Measurements from ENCODE around the gene AOC2. TPM values are rescaled to one million over a fixed set of nuclear protein-coding genes. Genes with fewer than 3 reads are reported as not detected.

The AOC2 gene
- total and polyA plus RNA-seq, 2 of the 13 experiments (the other 11 are each of a cell fraction or from before 2014, with no cell fraction given) = 1.2 to 3.3 TPM

DNA sequence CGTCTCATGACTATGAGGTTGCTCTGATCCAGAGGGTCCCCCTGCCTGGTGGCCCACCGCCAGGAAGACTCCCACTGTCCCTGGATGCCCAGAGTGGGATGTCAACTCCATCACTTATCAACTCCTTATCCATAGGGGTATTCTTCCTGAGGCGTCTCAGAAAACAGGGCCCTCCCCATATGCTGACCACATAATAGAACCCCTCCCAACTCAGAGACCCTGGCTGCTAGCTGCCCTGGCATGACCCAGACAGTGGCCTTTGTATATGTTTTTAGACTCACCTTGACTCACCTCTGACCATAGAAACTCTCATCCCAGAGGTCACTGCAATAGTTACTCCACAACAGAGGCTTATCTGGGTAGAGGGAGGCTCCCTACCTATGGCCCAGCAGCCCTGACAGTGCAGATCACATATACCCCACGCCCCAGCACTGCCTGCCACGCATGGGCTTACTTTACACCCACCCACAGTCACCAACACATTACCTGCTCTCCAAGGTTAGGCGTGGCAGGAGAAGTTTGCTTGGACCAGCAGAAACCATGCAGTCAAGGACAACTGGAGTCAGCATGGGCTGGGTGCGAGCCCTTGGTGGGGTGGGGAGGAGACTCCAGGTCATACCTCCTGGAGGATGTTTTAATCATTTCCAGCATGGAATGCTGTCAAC is 53.9 kb downstream of the AOC2 start (continued):
- TF ChIP-seq ZNF143 (CRISPR knock-in tag; IDR thresholded peaks at IDR 0.05) (peak; percentile 31; the same call in 1 of the 2 replicates), ZNF431 (CRISPR knock-in tag; IDR thresholded peaks at IDR 0.05; ENCODE audit: borderline replicate concordance, low read depth) (0 out of 2 replicates have a peak, but pooled peaks have one; percentile 38), HOXA3 (CRISPR knock-in tag; IDR thresholded peaks at IDR 0.05) (0 out of 2 replicates have a peak, but pooled peaks have one; percentile 39), SPEN (CRISPR knock-in tag; IDR thresholded peaks at IDR 0.05; ENCODE audit: low read depth) (peak; percentile 63; the same call in 1 of the 2 replicates), RXRB (CRISPR knock-in tag; IDR thresholded peaks at IDR 0.05; ENCODE audit: borderline replicate concordance) (peak; percentile 96), FOXC1 (CRISPR knock-in tag; IDR thresholded peaks at IDR 0.05; ENCODE audit: borderline replicate concordance) (peak; percentile 24; the same call in 1 of the 2 replicates), ZFP90 (CRISPR knock-in tag; IDR thresholded peaks at IDR 0.05; ENCODE audit: borderline replicate concordance) (0 out of 2 replicates have a peak, but pooled peaks have one; percentile 47), FOXP1 (IDR thresholded peaks at IDR 0.05) (no peak), FOXP1 (CRISPR knock-in tag; IDR thresholded peaks at IDR 0.05) (0 out of 2 replicates have a peak, but pooled peaks have one; percentile 32), NFE2L2 (IDR thresholded peaks at IDR 0.05; ENCODE audit: low read length) (no peak), BCL6 (CRISPR knock-in tag; IDR thresholded peaks at IDR 0.05) (peak; percentile 57), MXI1 (IDR thresholded peaks at IDR 0.05; ENCODE audit: borderline replicate concordance, low read depth, low read length) (no peak), HNF4G (IDR thresholded peaks at IDR 0.05; ENCODE audit: borderline replicate concordance, low read depth, low read length) (no peak), HNF4G (CRISPR knock-in tag; IDR thresholded peaks at IDR 0.05; ENCODE audit: borderline replicate concordance, low read depth) (peak; percentile 70; the same call in 1 of the 2 replicates), ZNF788 (CRISPR knock-in tag; IDR thresholded peaks at IDR 0.05; ENCODE audit: borderline replicate concordance) (no peak), NR2F6 (IDR thresholded peaks at IDR 0.05) (peak; percentile 71), NR2F6 (CRISPR knock-in tag; IDR thresholded peaks at IDR 0.05) (peak; percentile 54; the same call in 1 of the 2 replicates), THAP9 (CRISPR knock-in tag; IDR thresholded peaks at IDR 0.05; ENCODE audit: borderline replicate concordance) (peak; percentile 54), PPARG (CRISPR knock-in tag; conservative IDR thresholded peaks at IDR 0.05) (0 out of 2 replicates have a peak, but pooled peaks have one; percentile 45), MYNN (CRISPR knock-in tag; IDR thresholded peaks at IDR 0.05; ENCODE audit: low read depth) (no peak), SRY (CRISPR knock-in tag; IDR thresholded peaks at IDR 0.05) (no peak)
- TF ChIP-seq, protein P1, sequence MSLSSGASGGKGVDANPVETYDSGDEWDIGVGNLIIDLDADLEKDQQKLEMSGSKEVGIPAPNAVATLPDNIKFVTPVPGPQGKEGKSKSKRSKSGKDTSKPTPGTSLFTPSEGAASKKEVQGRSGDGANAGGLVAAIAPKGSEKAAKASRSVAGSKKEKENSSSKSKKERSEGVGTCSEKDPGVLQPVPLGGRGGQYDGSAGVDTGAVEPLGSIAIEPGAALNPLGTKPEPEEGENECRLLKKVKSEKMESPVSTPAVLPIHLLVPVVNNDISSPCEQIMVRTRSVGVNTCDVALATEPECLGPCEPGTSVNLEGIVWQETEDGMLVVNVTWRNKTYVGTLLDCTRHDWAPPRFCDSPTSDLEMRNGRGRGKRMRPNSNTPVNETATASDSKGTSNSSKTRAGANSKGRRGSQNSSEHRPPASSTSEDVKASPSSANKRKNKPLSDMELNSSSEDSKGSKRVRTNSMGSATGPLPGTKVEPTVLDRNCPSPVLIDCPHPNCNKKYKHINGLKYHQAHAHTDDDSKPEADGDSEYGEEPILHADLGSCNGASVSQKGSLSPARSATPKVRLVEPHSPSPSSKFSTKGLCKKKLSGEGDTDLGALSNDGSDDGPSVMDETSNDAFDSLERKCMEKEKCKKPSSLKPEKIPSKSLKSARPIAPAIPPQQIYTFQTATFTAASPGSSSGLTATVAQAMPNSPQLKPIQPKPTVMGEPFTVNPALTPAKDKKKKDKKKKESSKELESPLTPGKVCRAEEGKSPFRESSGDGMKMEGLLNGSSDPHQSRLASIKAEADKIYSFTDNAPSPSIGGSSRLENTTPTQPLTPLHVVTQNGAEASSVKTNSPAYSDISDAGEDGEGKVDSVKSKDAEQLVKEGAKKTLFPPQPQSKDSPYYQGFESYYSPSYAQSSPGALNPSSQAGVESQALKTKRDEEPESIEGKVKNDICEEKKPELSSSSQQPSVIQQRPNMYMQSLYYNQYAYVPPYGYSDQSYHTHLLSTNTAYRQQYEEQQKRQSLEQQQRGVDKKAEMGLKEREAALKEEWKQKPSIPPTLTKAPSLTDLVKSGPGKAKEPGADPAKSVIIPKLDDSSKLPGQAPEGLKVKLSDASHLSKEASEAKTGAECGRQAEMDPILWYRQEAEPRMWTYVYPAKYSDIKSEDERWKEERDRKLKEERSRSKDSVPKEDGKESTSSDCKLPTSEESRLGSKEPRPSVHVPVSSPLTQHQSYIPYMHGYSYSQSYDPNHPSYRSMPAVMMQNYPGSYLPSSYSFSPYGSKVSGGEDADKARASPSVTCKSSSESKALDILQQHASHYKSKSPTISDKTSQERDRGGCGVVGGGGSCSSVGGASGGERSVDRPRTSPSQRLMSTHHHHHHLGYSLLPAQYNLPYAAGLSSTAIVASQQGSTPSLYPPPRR (CRISPR knock-in tag; IDR thresholded peaks at IDR 0.05; ENCODE audit: borderline replicate concordance) = peak; percentile 41; the same call in 1 of the 2 replicates

Measured in HepG2 (cell line).